Measurements from ENCODE around the gene NCKAP1. TPM values are rescaled to one million over a fixed set of nuclear protein-coding genes. Genes with fewer than 3 reads are reported as not detected.

Gene NCKAP1
- total and polyA plus RNA-seq, 2 donors from 2014 or later = 45.4 to 140 TPM

DNA sequence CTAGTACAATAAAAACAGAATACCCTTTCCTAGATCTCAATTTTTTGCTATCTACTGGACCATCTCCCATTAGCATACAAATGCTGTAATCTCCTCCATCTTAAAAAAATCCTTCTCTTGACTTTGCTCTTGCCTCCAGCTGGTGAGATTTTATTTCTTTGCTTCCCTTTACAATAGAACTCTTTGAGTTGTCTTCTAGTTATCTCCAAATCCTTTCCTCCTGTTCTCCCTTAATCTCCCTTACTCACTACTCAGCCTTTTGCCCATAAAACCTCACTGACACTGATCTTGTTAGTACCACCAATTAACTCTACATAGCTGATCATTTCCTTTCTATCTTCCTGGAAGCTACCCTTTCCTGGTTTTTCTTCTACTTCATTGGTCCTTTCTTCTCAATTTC is 108.3 kb downstream of the NCKAP1 start:
- H3K27me3 ChIP-seq (ENCODE audit: control insufficient read depth, insufficient read depth, low read length) = no peaks in the 10 kb centered on the region
- no peak overlapping the region for H3K9ac ChIP-seq (ENCODE audit: low read length in 3 of 3)
- FAIRE-seq (no peak), DNase-seq (no peak)
- no peak overlapping the region for H3K4me3 ChIP-seq (ENCODE audit: low read length in 3 of 3)
- H3K9me3 ChIP-seq (ENCODE audit: control insufficient read depth in 2 of 3, insufficient read depth in 1 of 3, low read length in 3 of 3) = no peaks in the 10 kb centered on the region
- TF ChIP-seq, protein P1, sequence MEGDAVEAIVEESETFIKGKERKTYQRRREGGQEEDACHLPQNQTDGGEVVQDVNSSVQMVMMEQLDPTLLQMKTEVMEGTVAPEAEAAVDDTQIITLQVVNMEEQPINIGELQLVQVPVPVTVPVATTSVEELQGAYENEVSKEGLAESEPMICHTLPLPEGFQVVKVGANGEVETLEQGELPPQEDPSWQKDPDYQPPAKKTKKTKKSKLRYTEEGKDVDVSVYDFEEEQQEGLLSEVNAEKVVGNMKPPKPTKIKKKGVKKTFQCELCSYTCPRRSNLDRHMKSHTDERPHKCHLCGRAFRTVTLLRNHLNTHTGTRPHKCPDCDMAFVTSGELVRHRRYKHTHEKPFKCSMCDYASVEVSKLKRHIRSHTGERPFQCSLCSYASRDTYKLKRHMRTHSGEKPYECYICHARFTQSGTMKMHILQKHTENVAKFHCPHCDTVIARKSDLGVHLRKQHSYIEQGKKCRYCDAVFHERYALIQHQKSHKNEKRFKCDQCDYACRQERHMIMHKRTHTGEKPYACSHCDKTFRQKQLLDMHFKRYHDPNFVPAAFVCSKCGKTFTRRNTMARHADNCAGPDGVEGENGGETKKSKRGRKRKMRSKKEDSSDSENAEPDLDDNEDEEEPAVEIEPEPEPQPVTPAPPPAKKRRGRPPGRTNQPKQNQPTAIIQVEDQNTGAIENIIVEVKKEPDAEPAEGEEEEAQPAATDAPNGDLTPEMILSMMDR (IDR thresholded peaks at IDR 0.05; ENCODE audit: borderline replicate concordance, extremely low read depth, insufficient read depth) = no peak
- no peaks in the 10 kb centered on the region for H3K4me1 ChIP-seq (ENCODE audit: control insufficient read depth in 2 of 3, insufficient read depth in 2 of 3, low read depth in 1 of 3, low read length in 3 of 3)
- intact Hi-C loops (cut with DNase I) = no loop called here
- H3K27ac ChIP-seq (ENCODE audit: low read depth in 2 of 2, low read length in 2 of 2) = no peak overlapping the region
- peaks cover 0 to 27% (median 2%) of the 10 kb centered on the region in 3 donors for H3K36me3 ChIP-seq (ENCODE audit: control insufficient read depth in 2 of 3, insufficient read depth in 3 of 3, low read length in 3 of 3)

DNA sequence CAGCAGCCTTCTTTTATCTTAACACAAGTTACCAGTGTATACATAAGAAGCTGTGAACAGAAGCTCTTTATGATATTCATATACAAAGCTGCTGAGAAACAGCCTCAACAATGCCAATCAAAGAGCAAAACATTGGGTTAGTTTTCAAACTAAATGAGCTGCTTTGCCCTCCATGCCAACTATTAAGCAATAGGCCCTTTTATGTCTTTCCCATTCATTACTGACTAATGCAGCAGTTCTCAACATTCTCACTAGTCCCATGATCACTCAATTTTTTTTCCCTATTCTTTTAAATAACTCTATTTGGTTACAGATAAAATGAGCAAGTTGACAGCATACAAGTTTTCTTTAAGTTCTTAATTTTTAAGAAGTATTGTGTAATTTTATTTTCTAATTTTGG is 114.0 kb downstream of the NCKAP1 start:
- intact Hi-C loops (cut with DNase I) = no loop called here
- Histone ChIP-seq H3K4me3 (ENCODE audit: low read length in 3 of 3) (no peak overlapping the region), H3K4me1 (ENCODE audit: control insufficient read depth in 2 of 3, insufficient read depth in 2 of 3, low read depth in 1 of 3, low read length in 3 of 3) (no peaks in the 10 kb centered on the region), H3K27ac (ENCODE audit: low read depth in 2 of 2, low read length in 2 of 2) (no peak overlapping the region), H3K9ac (ENCODE audit: low read length in 3 of 3) (no peak overlapping the region), H3K36me3 (ENCODE audit: control insufficient read depth in 2 of 3, insufficient read depth in 3 of 3, low read length in 3 of 3) (peaks cover 0 to 14% (median 0%) of the 10 kb centered on the region in 3 donors), H3K27me3 (ENCODE audit: control insufficient read depth, insufficient read depth, low read length) (no peaks in the 10 kb centered on the region), H3K9me3 (ENCODE audit: control insufficient read depth in 2 of 3, insufficient read depth in 1 of 3, low read length in 3 of 3) (no peaks in the 10 kb centered on the region)
- TF ChIP-seq, protein P1 (IDR thresholded peaks at IDR 0.05; ENCODE audit: borderline replicate concordance, extremely low read depth, insufficient read depth) = no peak
- FAIRE-seq (no peak), DNase-seq (no peak)

- intact Hi-C loops (cut with DNase I) = no loop called here
- no peaks in the 10 kb centered on the region for H3K4me1 ChIP-seq (ENCODE audit: control insufficient read depth in 2 of 3, insufficient read depth in 2 of 3, low read depth in 1 of 3, low read length in 3 of 3)
- no peak for FAIRE-seq
- no peaks in the 10 kb centered on the region for H3K9me3 ChIP-seq (ENCODE audit: control insufficient read depth in 2 of 3, insufficient read depth in 1 of 3, low read length in 3 of 3)
- TF ChIP-seq, protein P1 (IDR thresholded peaks at IDR 0.05; ENCODE audit: borderline replicate concordance, extremely low read depth, insufficient read depth) = no peak
- no peak overlapping the region for H3K4me3 ChIP-seq (ENCODE audit: low read length in 3 of 3)
- H3K36me3 ChIP-seq (ENCODE audit: control insufficient read depth in 2 of 3, insufficient read depth in 3 of 3, low read length in 3 of 3) = peaks cover 0 to 4% (median 1%) of the 10 kb centered on the region in 3 donors
- no peak overlapping the region for H3K9ac ChIP-seq (ENCODE audit: low read length in 3 of 3)
- no peak overlapping the region for H3K27ac ChIP-seq (ENCODE audit: low read depth in 2 of 2, low read length in 2 of 2)
- H3K27me3 ChIP-seq (ENCODE audit: control insufficient read depth, insufficient read depth, low read length) = no peaks in the 10 kb centered on the region
- no peak for DNase-seq
Measured at GRCh38 chr2:182921234-182921633, 117.0 kb downstream of the NCKAP1 start.

GRCh38 chr2:182920631-182921056 is 117.6 kb downstream of the NCKAP1 start:
- H3K36me3 ChIP-seq (ENCODE audit: control insufficient read depth in 2 of 3, insufficient read depth in 3 of 3, low read length in 3 of 3) = peaks cover 0 to 2% (median 0%) of the 10 kb centered on the region in 3 donors
- TF ChIP-seq, protein P1 (IDR thresholded peaks at IDR 0.05; ENCODE audit: borderline replicate concordance, extremely low read depth, insufficient read depth) = no peak
- no peak for FAIRE-seq

More at GRCh38 chr2:182920631-182921056, 117.6 kb downstream of the NCKAP1 start:
- no peaks in the 10 kb centered on the region for H3K4me1 ChIP-seq (ENCODE audit: control insufficient read depth in 2 of 3, insufficient read depth in 2 of 3, low read depth in 1 of 3, low read length in 3 of 3)
- DNase-seq = no peak
- H3K27ac ChIP-seq (ENCODE audit: low read depth in 2 of 2, low read length in 2 of 2) = no peak overlapping the region
- no peaks in the 10 kb centered on the region for H3K9me3 ChIP-seq (ENCODE audit: control insufficient read depth in 2 of 3, insufficient read depth in 1 of 3, low read length in 3 of 3)
- no peak overlapping the region for H3K4me3 ChIP-seq (ENCODE audit: low read length in 3 of 3)
- no peaks in the 10 kb centered on the region for H3K27me3 ChIP-seq (ENCODE audit: control insufficient read depth, insufficient read depth, low read length)
- H3K9ac ChIP-seq (ENCODE audit: low read length in 3 of 3) = no peak overlapping the region
- intact Hi-C loops (cut with DNase I) = no loop called here
